Measurements from ENCODE around the gene SLC16A10.
"Not testable (repeated sequence)": the region's sequence is repeated elsewhere in the genome, so short reads cannot be mapped to it uniquely, and the experiment has no call there.

Gene SLC16A10

DNA sequence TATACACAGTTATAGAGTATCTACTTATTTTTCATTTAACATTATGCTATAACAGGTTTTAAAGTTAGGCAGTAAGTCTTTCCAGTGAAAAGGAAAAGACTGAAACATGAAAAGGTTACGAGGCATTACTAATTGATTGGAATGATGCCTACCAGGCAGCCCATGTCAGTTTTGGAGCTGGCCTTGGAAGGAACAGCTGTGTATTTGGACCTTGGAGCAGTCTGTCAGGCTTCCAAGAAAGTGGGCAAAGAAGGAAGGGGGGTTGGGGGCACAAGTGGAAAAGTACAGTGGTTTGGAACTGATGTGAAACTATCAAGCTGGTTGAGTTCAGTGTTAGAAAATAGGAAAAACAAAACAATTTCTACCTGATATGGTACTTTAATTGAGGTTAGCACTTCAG lies 41.7 kb downstream of the SLC16A10 start:
- DNase-seq (ENCODE audit: low read depth in 1 of 2, low spot score in 1 of 2) = no peak

GRCh38 chr6:111131018-111131417 lies 43.7 kb downstream of the SLC16A10 start:
- DNase-seq (ENCODE audit: low read depth in 1 of 2, low spot score in 1 of 2) = not testable (repeated sequence)

GRCh38 chr6:111132669-111133068 lies 45.4 kb downstream of the SLC16A10 start:
- not testable (repeated sequence) for DNase-seq (ENCODE audit: low read depth in 1 of 2, low spot score in 1 of 2)

GRCh38 chr6:111134236-111134869 lies 47.0 kb downstream of the SLC16A10 start:
- DNase-seq (ENCODE audit: low read depth in 1 of 2, low spot score in 1 of 2) = not testable (repeated sequence)

- not testable (repeated sequence) for DNase-seq (ENCODE audit: low read depth in 1 of 2, low spot score in 1 of 2)
These were observed 50.3 kb downstream of the SLC16A10 start for GRCh38 chr6:111137489-111138093.

GRCh38 chr6:111147440-111147839 lies 60.1 kb downstream of the SLC16A10 start:
- no peak for DNase-seq (ENCODE audit: low read depth in 1 of 2, low spot score in 1 of 2)

DNA sequence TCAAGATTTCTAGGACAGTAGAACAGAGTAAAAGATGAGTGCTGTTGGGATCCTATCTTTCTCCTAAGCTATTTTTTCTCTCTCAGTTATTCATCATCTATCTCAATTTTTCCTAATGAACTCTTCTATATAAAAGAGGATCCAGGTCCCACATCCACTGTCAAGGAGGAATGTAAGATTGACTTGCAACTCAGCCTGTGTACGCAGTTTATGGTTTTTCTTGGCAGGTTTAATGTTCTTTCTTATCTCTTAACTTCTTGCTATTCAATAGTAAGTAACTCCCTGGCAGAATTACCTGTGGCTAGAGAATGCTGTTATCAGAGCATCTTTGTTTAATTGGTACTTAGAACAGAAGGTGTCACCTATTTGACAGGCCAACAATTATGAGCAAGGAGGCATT lies 60.8 kb downstream of the SLC16A10 start:
- no peak for DNase-seq (ENCODE audit: low read depth in 1 of 2, low spot score in 1 of 2)

GRCh38 chr6:111150577-111150976 lies 63.3 kb downstream of the SLC16A10 start:
- no peak for DNase-seq (ENCODE audit: low read depth in 1 of 2, low spot score in 1 of 2)

DNA sequence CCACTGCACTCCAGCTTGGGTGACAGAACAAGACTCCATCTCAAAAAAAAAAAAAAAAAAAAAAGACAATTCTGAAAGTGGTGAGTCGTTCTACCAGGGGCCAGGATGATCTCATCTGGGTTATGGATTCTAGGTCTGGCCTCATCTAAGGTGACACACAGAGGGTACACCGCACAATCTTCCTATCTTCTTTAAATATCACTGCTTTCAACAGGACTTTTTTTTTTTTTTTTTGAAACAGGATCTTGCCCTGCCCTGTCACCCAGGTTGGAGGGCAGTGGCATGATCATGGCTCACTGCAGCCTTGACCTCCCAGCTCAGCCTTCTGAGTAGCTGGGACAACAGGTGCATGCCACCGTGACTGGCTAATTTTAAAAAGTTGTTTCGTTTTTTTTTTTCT lies 67.7 kb downstream of the SLC16A10 start:
- peak in 1 of 2 donors; percentile 10 for DNase-seq (ENCODE audit: low read depth in 1 of 2, low spot score in 1 of 2)

DNA sequence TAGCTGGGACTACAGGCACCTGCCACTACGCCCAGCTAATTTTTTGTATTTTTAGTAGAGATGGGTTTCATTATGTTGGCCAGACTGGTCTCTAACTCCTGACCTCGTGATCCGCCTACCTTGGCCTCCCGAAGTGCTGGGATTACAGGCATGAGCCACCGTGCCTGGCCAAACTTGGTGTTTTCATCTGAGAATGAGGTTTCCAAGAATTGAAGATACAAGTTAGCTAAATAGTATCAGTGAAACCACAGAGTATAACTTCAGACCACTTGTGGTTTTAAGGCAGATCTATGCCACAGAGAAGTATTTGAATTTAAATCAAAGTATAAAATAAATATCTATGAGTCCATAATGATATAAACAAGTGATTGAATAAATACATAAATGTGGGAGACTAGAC lies 70.1 kb downstream of the SLC16A10 start:
- DNase-seq (ENCODE audit: low read depth in 1 of 2, low spot score in 1 of 2) = no peak

GRCh38 chr6:111159633-111160032 lies 72.3 kb downstream of the SLC16A10 start:
- no peak for DNase-seq (ENCODE audit: low read depth in 1 of 2, low spot score in 1 of 2)

DNA sequence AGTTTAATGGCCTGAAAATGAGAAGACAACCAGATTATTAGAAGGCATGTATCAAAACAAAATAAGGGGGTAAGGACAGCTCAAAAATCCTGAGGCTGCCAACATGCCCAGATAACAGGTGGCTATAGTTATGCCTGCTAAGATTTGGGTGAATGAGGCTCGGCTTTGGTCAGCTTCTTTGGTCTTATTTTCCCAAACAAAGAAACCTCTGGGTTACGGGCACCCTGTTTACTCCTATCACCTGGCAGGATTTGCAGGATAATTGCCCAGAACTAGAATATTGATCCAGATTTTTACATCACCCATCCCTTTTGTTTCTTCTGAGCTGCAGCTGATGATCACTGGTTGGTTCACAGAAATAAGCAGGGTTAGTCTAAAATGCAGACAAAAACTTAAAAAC lies 74.3 kb downstream of the SLC16A10 start:
- no peak for DNase-seq (ENCODE audit: low read depth in 1 of 2, low spot score in 1 of 2)

- no peak for DNase-seq (ENCODE audit: low read depth in 1 of 2, low spot score in 1 of 2)
These were observed 75.2 kb downstream of the SLC16A10 start for GRCh38 chr6:111162504-111162903.

- DNase-seq (ENCODE audit: low read depth in 1 of 2, low spot score in 1 of 2) = no peak
These were observed 84.5 kb downstream of the SLC16A10 start for GRCh38 chr6:111171577-111172400.

DNA sequence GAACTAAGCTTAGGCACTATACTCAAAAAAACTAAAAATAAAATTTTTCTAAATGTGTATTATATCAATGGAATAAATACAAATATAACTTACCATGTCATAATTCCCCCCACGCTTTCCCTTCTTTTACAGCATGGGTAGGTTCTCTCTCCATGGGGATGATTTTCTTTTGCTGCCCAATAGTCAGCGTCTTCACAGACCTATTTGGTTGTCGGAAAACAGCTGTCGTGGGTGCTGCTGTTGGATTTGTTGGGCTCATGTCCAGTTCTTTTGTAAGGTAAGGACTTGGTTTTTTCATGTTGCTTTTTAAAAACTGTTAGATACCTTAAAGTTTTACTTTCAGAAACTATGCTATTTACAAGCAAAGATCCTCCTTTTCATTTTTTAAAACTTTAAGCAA lies 85.3 kb downstream of the SLC16A10 start:
- DNase-seq (ENCODE audit: low read depth in 1 of 2, low spot score in 1 of 2) = no peak

- DNase-seq (ENCODE audit: low read depth in 1 of 2, low spot score in 1 of 2) = no peak
These were observed 86.0 kb downstream of the SLC16A10 start for GRCh38 chr6:111173341-111173740.

GRCh38 chr6:111173946-111174345 lies 86.6 kb downstream of the SLC16A10 start:
- no peak for DNase-seq (ENCODE audit: low read depth in 1 of 2, low spot score in 1 of 2)

- DNase-seq (ENCODE audit: low read depth in 1 of 2, low spot score in 1 of 2) = no peak
These were observed 87.8 kb downstream of the SLC16A10 start for GRCh38 chr6:111175109-111175508.

GRCh38 chr6:111176038-111176759 lies 88.9 kb downstream of the SLC16A10 start:
- no peak for DNase-seq (ENCODE audit: low read depth in 1 of 2, low spot score in 1 of 2)

DNA sequence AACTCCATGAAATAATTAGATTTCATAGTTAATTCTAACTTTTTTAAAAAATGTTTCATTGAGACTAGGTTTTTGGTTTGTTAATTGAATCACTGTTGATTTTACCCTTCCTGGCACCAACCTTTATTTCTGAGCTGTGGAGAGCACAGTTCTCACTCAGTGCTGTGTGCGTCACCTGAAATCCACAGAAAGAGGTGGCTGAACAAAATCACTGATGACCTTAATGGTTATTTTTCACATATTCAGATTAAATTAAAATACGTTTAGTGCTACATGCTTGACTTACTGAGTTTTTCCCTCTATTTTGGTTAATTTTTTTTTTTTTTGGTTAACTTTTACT lies 89.4 kb downstream of the SLC16A10 start:
- DNase-seq (ENCODE audit: low read depth in 1 of 2, low spot score in 1 of 2) = no peak

DNA sequence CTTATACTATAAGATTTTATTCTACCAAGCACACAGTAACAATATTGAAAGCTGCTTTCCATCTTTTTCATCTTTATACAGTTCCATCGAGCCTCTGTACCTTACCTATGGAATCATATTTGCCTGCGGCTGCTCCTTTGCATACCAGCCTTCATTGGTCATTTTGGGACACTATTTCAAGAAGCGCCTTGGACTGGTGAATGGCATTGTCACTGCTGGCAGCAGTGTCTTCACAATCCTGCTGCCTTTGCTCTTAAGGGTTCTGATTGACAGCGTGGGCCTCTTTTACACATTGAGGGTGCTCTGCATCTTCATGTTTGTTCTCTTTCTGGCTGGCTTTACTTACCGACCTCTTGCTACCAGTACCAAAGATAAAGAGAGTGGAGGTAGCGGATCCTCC lies 89.8 kb downstream of the SLC16A10 start:
- DNase-seq (ENCODE audit: low read depth in 1 of 2, low spot score in 1 of 2) = no peak
